ENCODE results near the gene CARS1.

CARS1 gene

GRCh38 chr11:3022300-3022967, 34.8 kb downstream of the CARS1 start:
- TF ChIP-seq POLR2AphosphoS5 (IDR thresholded peaks at IDR 0.05; ENCODE audit: low read depth, low read length) (no peak), FOXP2 (optimal IDR thresholded peaks at IDR 0.05; ENCODE audit: borderline replicate concordance, extremely low read depth, extremely low read length, insufficient read depth) (no peak), TAF1 (IDR thresholded peaks at IDR 0.05; ENCODE audit: borderline replicate concordance, insufficient read depth, low read length) (no peak), REST (IDR thresholded peaks at IDR 0.05; ENCODE audit: insufficient read depth in 1 of 2, low read depth in 2 of 2, low read length in 2 of 2) (no peak), SIN3A (IDR thresholded peaks at IDR 0.05; ENCODE audit: borderline replicate concordance, insufficient read depth, low read length) (no peak)

DNA sequence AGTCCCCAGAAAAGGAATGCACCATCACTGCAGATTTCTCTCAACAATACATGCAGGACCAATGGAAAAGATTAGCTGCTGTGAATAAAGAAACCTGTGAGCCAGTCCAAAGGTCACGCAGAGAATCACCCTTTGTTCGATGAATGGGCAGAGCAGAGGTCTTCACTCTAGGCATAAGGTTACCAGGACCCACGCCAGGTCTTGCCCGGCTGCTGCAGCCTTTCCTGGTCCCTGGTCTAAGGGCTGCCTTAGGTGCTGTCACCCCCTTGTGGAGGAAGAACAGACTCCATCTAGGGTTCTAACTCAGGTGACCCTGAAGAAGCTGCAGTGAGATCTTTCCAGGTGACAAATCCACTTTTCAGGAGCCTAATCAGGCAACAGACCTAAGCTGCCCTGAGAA, 36.1 kb downstream of the CARS1 start:
- TF ChIP-seq REST (IDR thresholded peaks at IDR 0.05; ENCODE audit: insufficient read depth in 1 of 2, low read depth in 2 of 2, low read length in 2 of 2), result no peak
- TF ChIP-seq POLR2AphosphoS5 (IDR thresholded peaks at IDR 0.05; ENCODE audit: low read depth, low read length), result no peak
- TF ChIP-seq TAF1 (IDR thresholded peaks at IDR 0.05; ENCODE audit: borderline replicate concordance, insufficient read depth, low read length), result no peak

GRCh38 chr11:3020011-3020410, 37.2 kb downstream of the CARS1 start:
- TF ChIP-seq REST (IDR thresholded peaks at IDR 0.05; ENCODE audit: insufficient read depth in 1 of 2, low read depth in 2 of 2, low read length in 2 of 2) (no peak), SIN3A (IDR thresholded peaks at IDR 0.05; ENCODE audit: borderline replicate concordance, insufficient read depth, low read length) (no peak), FOXP2 (optimal IDR thresholded peaks at IDR 0.05; ENCODE audit: borderline replicate concordance, extremely low read depth, extremely low read length, insufficient read depth) (no peak), POLR2AphosphoS5 (IDR thresholded peaks at IDR 0.05; ENCODE audit: low read depth, low read length) (no peak), TAF1 (IDR thresholded peaks at IDR 0.05; ENCODE audit: borderline replicate concordance, insufficient read depth, low read length) (no peak)

GRCh38 chr11:3018596-3018995, 38.6 kb downstream of the CARS1 start:
- no peak for TF ChIP-seq POLR2AphosphoS5 (IDR thresholded peaks at IDR 0.05; ENCODE audit: low read depth, low read length)
- no peak for TF ChIP-seq REST (IDR thresholded peaks at IDR 0.05; ENCODE audit: insufficient read depth in 1 of 2, low read depth in 2 of 2, low read length in 2 of 2)
- no peak for TF ChIP-seq TAF1 (IDR thresholded peaks at IDR 0.05; ENCODE audit: borderline replicate concordance, insufficient read depth, low read length)

GRCh38 chr11:3016861-3017260, 40.4 kb downstream of the CARS1 start:
- TF ChIP-seq REST (IDR thresholded peaks at IDR 0.05; ENCODE audit: insufficient read depth in 1 of 2, low read depth in 2 of 2, low read length in 2 of 2) (no peak), POLR2AphosphoS5 (IDR thresholded peaks at IDR 0.05; ENCODE audit: low read depth, low read length) (no peak), FOXP2 (optimal IDR thresholded peaks at IDR 0.05; ENCODE audit: borderline replicate concordance, extremely low read depth, extremely low read length, insufficient read depth) (no peak), TAF1 (IDR thresholded peaks at IDR 0.05; ENCODE audit: borderline replicate concordance, insufficient read depth, low read length) (no peak), SIN3A (IDR thresholded peaks at IDR 0.05; ENCODE audit: borderline replicate concordance, insufficient read depth, low read length) (no peak)
